GM12878 (cell line): ENCODE results near the gene ETF1. TPM values are rescaled to one million over a fixed set of nuclear protein-coding genes. Genes with fewer than 3 reads are reported as not detected.

Source experiments
- ATAC-seq: fragments of 200-7000 bp; cut with Tn5 transposase; 3 replicates; pipeline ENCODE4 v1.9.1; 2020; ENCODE audit warnings: mild to moderate bottlenecking, moderate library complexity
- BruUV-seq: library from RNA; stranded (reverse); fragments of 400-500 nt; replicated peaks from 2 replicates; lab custom pipeline; 2021; lab: Mats Ljungman, UMichigan
- CTCF ChIA-PET: fragments of 300-600 bp; sonication (Branson Sonifier 250); formaldehyde crosslinking; extraction: SDS; loops from one replicate; lab custom pipeline; 2021; ENCODE audit warnings: inconsistent platforms; lab: Yijun Ruan, JAX
- POLR2A ChIA-PET: fragments of 350-600 bp; formaldehyde crosslinking; extraction: SDS; loops from one replicate; lab custom pipeline; 2021; ENCODE audit warnings: inconsistent platforms; lab: Charles Lee
- RAD21 ChIA-PET: fragments of 300-600 bp; sonication (Branson Sonifier 250); formaldehyde crosslinking; loops from one replicate; lab custom pipeline; 2023; ENCODE audit warnings: antibody characterized with exemption; ENCODE audit not compliant: unreplicated experiment; lab: Charles Lee
- SMC1A ChIA-PET: fragments of 300-600 bp; sonication (Branson Sonifier 250); formaldehyde crosslinking; loops from one replicate; lab custom pipeline; 2023; ENCODE audit not compliant: unreplicated experiment, uncharacterized antibody; lab: Charles Lee
- DNase-seq: peaks from one replicate; pipeline ENCODE4 v3.0.0-alpha.2; 2011; ENCODE audit warnings: low read depth, low spot score
- FAIRE-seq: peaks from 3 replicates; lab custom pipeline; 2011; peaks lifted over from hg19 to GRCh38; lab: Jason Lieb, UNC
- H2AFZ ChIP-seq: 2 replicates; pipeline ENCODE4 v1.6.0; 2011; ENCODE audit warnings: low read depth, low read length, control low read depth; ENCODE audit not compliant: control insufficient read depth
- H3K27ac ChIP-seq: 2 replicates; pipeline ENCODE4 v1.5.1; 2011; ENCODE audit warnings: control low read depth; ENCODE audit not compliant: control insufficient read depth, insufficient read depth
- H3K27me3 ChIP-seq, 2 experiments: replicated peaks in 1 of 2; 2 replicates each; pipeline versions ENCODE4 v1.6.0 to v1.6.1; 2011; ENCODE audit warnings: low read length in 1 of 2; ENCODE audit not compliant: control insufficient read depth in 2 of 2, insufficient read depth in 2 of 2
- H3K36me3 ChIP-seq, 2 experiments: 2 replicates each; pipeline ENCODE4 v1.5.1; 2011; ENCODE audit warnings: low read length in 1 of 2; ENCODE audit not compliant: control insufficient read depth in 2 of 2, insufficient read depth in 2 of 2
- H3K4me1 ChIP-seq: 2 replicates; pipeline ENCODE4 v1.6.1; 2011; ENCODE audit warnings: mild to moderate bottlenecking, low read length, moderate library complexity, mixed read lengths; ENCODE audit not compliant: control insufficient read depth, insufficient read depth
- H3K4me2 ChIP-seq: 2 replicates; pipeline ENCODE4 v1.6.0; 2011; ENCODE audit warnings: control low read depth; ENCODE audit not compliant: control insufficient read depth, insufficient read depth
- H3K4me3 ChIP-seq: fragments of 200-600 bp; sonication (generic); 2 replicates; pipeline ENCODE4 v1.5.1; 2016
- H3K79me2 ChIP-seq: 2 replicates; pipeline ENCODE4 v1.6.0; 2011; ENCODE audit warnings: low read length; ENCODE audit not compliant: control insufficient read depth, insufficient read depth
- H3K9ac ChIP-seq: 2 replicates; pipeline ENCODE4 v1.8.0; 2011; ENCODE audit warnings: low read length, control low read depth, mixed read lengths; ENCODE audit not compliant: control insufficient read depth, insufficient read depth
- H3K9me3 ChIP-seq: replicated peaks from 3 replicates; pipeline ENCODE4 v1.5.1; 2011; ENCODE audit warnings: mild to moderate bottlenecking, low read length; ENCODE audit not compliant: control insufficient read depth, insufficient read depth
- H4K20me1 ChIP-seq: 2 replicates; pipeline ENCODE4 v1.6.0; 2011; ENCODE audit not compliant: control insufficient read depth, insufficient read depth
- HDGF ChIP-seq: fragments of 450-650 bp; IDR thresholded peaks from 2 replicates; pipeline ENCODE4 v1.6.1; 2016; ENCODE audit warnings: antibody characterized with exemption
- MLLT1 ChIP-seq: fragments of 450-650 bp; IDR thresholded peaks from 2 replicates; pipeline ENCODE4 v1.6.1; 2016; ENCODE audit warnings: mild to moderate bottlenecking
- MYB ChIP-seq: fragments of 150-350 bp; IDR thresholded peaks from 2 replicates; pipeline ENCODE4 v1.6.1; 2014; ENCODE audit warnings: mild to moderate bottlenecking, low read depth, low read length, borderline replicate concordance
- NBN ChIP-seq: fragments of 450-650 bp; IDR thresholded peaks from 2 replicates; pipeline ENCODE4 v1.6.1; 2016
- PAX5 ChIP-seq: IDR thresholded peaks from 2 replicates; pipeline ENCODE4 v1.6.1; 2011; ENCODE audit warnings: low read depth, low read length, borderline replicate concordance
- PKNOX1 ChIP-seq: fragments of 450-650 bp; IDR thresholded peaks from 2 replicates; pipeline ENCODE4 v1.6.1; 2016; ENCODE audit warnings: mild to moderate bottlenecking
- POLR2A ChIP-seq: IDR thresholded peaks from 2 replicates; pipeline ENCODE4 v1.6.1; 2011; ENCODE audit warnings: low read depth, mild to moderate bottlenecking, low read length
- POLR2AphosphoS2 ChIP-seq: IDR thresholded peaks from 2 replicates; pipeline ENCODE4 v1.6.1; 2011; ENCODE audit warnings: low read depth, mild to moderate bottlenecking, low read length, improper control_type of control experiment, moderate library complexity
- POLR2AphosphoS5 ChIP-seq: IDR thresholded peaks from 2 replicates; pipeline ENCODE4 v1.6.1; 2011; ENCODE audit warnings: mild to moderate bottlenecking, low read length, inconsistent platforms
- POU2F2 ChIP-seq: IDR thresholded peaks from 3 replicates; pipeline ENCODE4 v1.6.1; 2011; ENCODE audit warnings: low read depth, mild to moderate bottlenecking, low read length, borderline replicate concordance
- SMAD1 ChIP-seq: fragments of 450-650 bp; IDR thresholded peaks from 2 replicates; pipeline ENCODE4 v1.6.1; 2018; ENCODE audit warnings: mild to moderate bottlenecking, low read depth; ENCODE audit not compliant: partially characterized antibody
- WGBS: methylation state at CpG from one replicate; pipeline ENCODE4 v1.1.6; 2016; ENCODE audit warnings: low lambda C conversion rate; ENCODE audit not compliant: insufficient replicate concordance, insufficient coverage; ENCODE audit errors: missing lambda C conversion rate; 5-methylcytosine and 5-hydroxymethylcytosine counted together
- in situ Hi-C: fragments of 300-500 bp; cut with MboI; formaldehyde crosslinking; loops from 9 replicates; pipeline ENCODE4 v1.14.3; 2018; ENCODE audit warnings: mixed read lengths
- intact Hi-C: fragments of 100-400 bp; cut with micrococcal nuclease; formaldehyde crosslinking; loops from one replicate; pipeline ENCODE4 v1.14.2; 2022; ENCODE audit not compliant: unreplicated experiment
- polyA plus RNA-seq, 11 experiments: library from polyadenylated mRNA; depleted of rRNA in 4 of 11; unstranded in 6 of 11; stranded (reverse) in 5 of 11; fragments of >200 nt; fragmentation: Nextera tagmentation in 4 of 11; fragmentation: Illumina TruSeq in 1 of 11; extraction: Ambion mirVana in 4 of 11; extraction: Trizol in 1 of 11; gene quantifications; 1 replicate in 1 of 11; 2 replicates in 10 of 11; pipeline versions ENCODE4 v1.2.1 to v1.2.3, GENCODE V29; 2011 to 2016; ENCODE audit warnings: inconsistent platforms in 2 of 11, missing spikeins in 2 of 11, low read depth in 1 of 11
- total RNA-seq, 4 experiments: library from RNA; depleted of rRNA in 3 of 4; stranded (reverse); fragments of >200 nt in 3 of 4; fragmentation: Illumina TruSeq in 1 of 4; extraction: Trizol in 1 of 4; gene quantifications; 2 replicates each; pipeline versions ENCODE4 v1.2.1 to v1.2.3, GENCODE V29; 2013 to 2021

ETF1 gene
- total and polyA plus RNA-seq, 10 of the 15 experiments (the other 5 are each of a cell fraction or from before 2014, with no cell fraction given): 29.8 to 145 (median 108) TPM

GRCh38 chr5:138467711-138468132 lies 75.3 kb downstream of the ETF1 start:
- Histone ChIP-seq H2AFZ (no peak overlapping the region), H3K9ac (no peak overlapping the region), H3K4me2 (no peak overlapping the region), H3K36me3 (no peaks in the 10 kb centered on the region; a peak in 1 of 4 replicates), H4K20me1 (no peaks in the 10 kb centered on the region), H3K4me3 (no peak overlapping the region), H3K4me1 (peaks cover 8% of the 10 kb centered on the region), H3K9me3 (no peaks in the 10 kb centered on the region), H3K79me2 (no peaks in the 10 kb centered on the region), H3K27ac (no peak overlapping the region), H3K27me3 (peaks cover 0 to 6% of the 10 kb centered on the region in 2 experiments; a peak in 1 of 4 replicates)
- in situ Hi-C loops (no loop called here), intact Hi-C loops (loop anchor here (10.0 kb wide), 2 partner anchors 713 to 797 kb away; partner anchors contain the start of gene HNRNPA0)
- CTCF ChIA-PET: no interaction called here
- POLR2A ChIA-PET: no interaction called here
- 83% methylated on average over 9 of the region's 14 CpGs for WGBS
- TF ChIP-seq SMAD1: peak; percentile 83
- TF ChIP-seq POLR2A: peak; percentile 72
- TF ChIP-seq PAX5: 0 out of 2 replicates have a peak, but pooled peaks have one; percentile 4
- TF ChIP-seq PKNOX1: peak; percentile 21; the same call in 1 of the 2 replicates
- TF ChIP-seq MLLT1: peak; percentile 70; the same call in 1 of the 2 replicates
- TF ChIP-seq MYB: no peak
- TF ChIP-seq HDGF: no peak
- TF ChIP-seq NBN: no peak
- TF ChIP-seq POLR2AphosphoS2: 0 out of 2 replicates have a peak, but pooled peaks have one; percentile 15
- TF ChIP-seq POU2F2: peak; percentile 27; the same call in 1 of the 3 replicates
- peak; percentile 22 for TF ChIP-seq POLR2AphosphoS5
- BruUV-seq: TSS peak; percentile 70
- RAD21 ChIA-PET: no interaction called here
- SMC1A ChIA-PET: no interaction called here
- FAIRE-seq: no peak
- ATAC-seq: no peak
- no peak for DNase-seq
